Upper lobe of left lung (tissue), 6 donors: ENCODE data around the gene WNT11. TPM values are rescaled to one million over a fixed set of nuclear protein-coding genes. Genes with fewer than 3 reads are reported as not detected.

Experiments
- ATAC-seq, 2 donors: fragments of 200-7000 bp; cut with Tn5 transposase; one replicate each; pipeline ENCODE4 v1.9.1; 2022; ENCODE audit warnings: mild to moderate bottlenecking in 2 of 2, moderate library complexity in 2 of 2; ENCODE audit not compliant: low FRiP score in 2 of 2
- DNase-seq, 2 donors: peaks; one replicate each; pipeline ENCODE4 v3.0.0-alpha.2; 2019 to 2020
- H3K27ac ChIP-seq, 4 donors: fragments of 200-600 bp; sonication (generic); one replicate each; pipeline ENCODE4 v1.5.1; 2016 to 2019
- H3K27me3 ChIP-seq, 4 donors: fragments of 200-600 bp; sonication (generic); one replicate each; pipeline ENCODE4 v1.5.1; 2017 to 2019
- H3K36me3 ChIP-seq, 4 donors: fragments of 200-600 bp; sonication (generic); one replicate each; pipeline ENCODE4 v1.5.1; 2016 to 2019
- H3K4me1 ChIP-seq, 4 donors: fragments of 200-600 bp; sonication (generic); one replicate each; pipeline ENCODE4 v1.5.1; 2018 to 2019
- H3K4me3 ChIP-seq, 4 donors: fragments of 200-600 bp; sonication (generic); one replicate each; pipeline ENCODE4 v1.5.1; 2017 to 2019; ENCODE audit warnings: mild to moderate bottlenecking in 2 of 4, moderate library complexity in 1 of 4
- H3K9me3 ChIP-seq, 4 donors: fragments of 200-600 bp; sonication (generic); one replicate each; pipeline ENCODE4 v1.5.1; 2018 to 2019
- CTCF ChIP-seq, 6 experiments: fragments of 450-650 bp in 4 of 6; fragments of 200-600 bp in 2 of 6; sonication (generic) in 2 of 6; IDR thresholded peaks; one replicate each; pipeline ENCODE4 v1.5.1; 2016 to 2019; ENCODE audit warnings: antibody characterized with exemption in 6 of 6
- EP300 ChIP-seq, 4 donors: sonication (generic); formaldehyde crosslinking; IDR thresholded peaks; one replicate each; pipeline ENCODE4 v1.5.1; 2017; ENCODE audit warnings: antibody characterized with exemption in 4 of 4, control low read depth in 2 of 4
- POLR2A ChIP-seq, 4 donors: fragments of 450-650 bp; IDR thresholded peaks; one replicate each; pipeline ENCODE4 v1.5.1; 2016 to 2017; ENCODE audit warnings: antibody characterized with exemption in 4 of 4, mild to moderate bottlenecking in 2 of 4
- POLR2AphosphoS5 ChIP-seq, 2 donors: sonication (generic); formaldehyde crosslinking; IDR thresholded peaks; one replicate each; pipeline ENCODE4 v1.5.1; 2017; ENCODE audit warnings: antibody characterized with exemption in 2 of 2
- WGBS, 2 donors: methylation state at CpG; one replicate each; pipeline ENCODE4 v1.1.5; 2017 to 2018; 5-methylcytosine and 5-hydroxymethylcytosine counted together
- total RNA-seq, 6 donors: library from RNA; depleted of rRNA in 4 of 6; stranded (reverse); fragments of >200 nt in 4 of 6; gene quantifications; one replicate each; pipeline versions ENCODE4 v1.1.0 to v1.2.1, GENCODE V29; 2016 to 2021
- donor health status: DM: no; HTN: no; CAD: no; lungs with moderate emphysema.
- donor health status: DM: no; HTN: yes; CAD: no; lungs with severe emphysema.

WNT11 gene
- total RNA-seq, 6 donors from 2014 or later: 1.7 to 12.9 (median 4.1) TPM

- H3K27ac ChIP-seq: no peak overlapping the region
- TF ChIP-seq POLR2AphosphoS5 (IDR thresholded peaks at IDR 0.05) (no peak), EP300 (IDR thresholded peaks at IDR 0.05) (no peak), CTCF (IDR thresholded peaks at IDR 0.05) (no peak), POLR2A (IDR thresholded peaks at IDR 0.05) (no peak)
- no peaks in the 10 kb centered on the region for H3K9me3 ChIP-seq
- no peaks in the 10 kb centered on the region for H3K4me1 ChIP-seq
- ATAC-seq: no peak
- no peaks in the 10 kb centered on the region for H3K27me3 ChIP-seq
- 70 to 76% methylated on average over 22 to 23 of the region's 23 CpGs for WGBS, 2 donors
- no peak for DNase-seq
- H3K4me3 ChIP-seq: no peak overlapping the region
- no peaks in the 10 kb centered on the region for H3K36me3 ChIP-seq
These were observed 37.1 kb upstream of the WNT11 start for GRCh38 chr11:76243193-76243956.

GRCh38 chr11:76242004-76242779, 35.9 kb upstream of the WNT11 start:
- H3K4me3 ChIP-seq: no peak overlapping the region
- no peaks in the 10 kb centered on the region for H3K27me3 ChIP-seq
- H3K9me3 ChIP-seq: no peaks in the 10 kb centered on the region
- H3K27ac ChIP-seq: no peak overlapping the region
- TF ChIP-seq POLR2AphosphoS5 (IDR thresholded peaks at IDR 0.05) (no peak), POLR2A (IDR thresholded peaks at IDR 0.05) (no peak), EP300 (IDR thresholded peaks at IDR 0.05) (no peak), CTCF (IDR thresholded peaks at IDR 0.05) (no peak)
- peaks cover 0 to under 1% (median 0%) of the 10 kb centered on the region in 4 donors for H3K4me1 ChIP-seq
- ATAC-seq: no peak
- WGBS, 2 donors: 95 to 96% methylated on average over 8 to 12 of the region's 12 CpGs
- H3K36me3 ChIP-seq: no peaks in the 10 kb centered on the region
- DNase-seq: no peak

GRCh38 chr11:76241243-76242000, 35.1 kb upstream of the WNT11 start:
- WGBS, 2 donors: 47 to 86% methylated on average over 3 to 12 of the region's 17 CpGs
- no peak overlapping the region for H3K4me3 ChIP-seq
- no peak for TF ChIP-seq EP300 (IDR thresholded peaks at IDR 0.05)
- TF ChIP-seq CTCF (IDR thresholded peaks at IDR 0.05): no peak
- no peak for TF ChIP-seq POLR2A (IDR thresholded peaks at IDR 0.05)
- no peak for TF ChIP-seq POLR2AphosphoS5 (IDR thresholded peaks at IDR 0.05)
- no peak for ATAC-seq
- H3K36me3 ChIP-seq: no peaks in the 10 kb centered on the region
- H3K4me1 ChIP-seq: peaks cover 0 to 8% (median 5%) of the 10 kb centered on the region in 4 donors
- no peaks in the 10 kb centered on the region for H3K27me3 ChIP-seq
- no peaks in the 10 kb centered on the region for H3K9me3 ChIP-seq
- DNase-seq: no peak
- no peak overlapping the region for H3K27ac ChIP-seq

GRCh38 chr11:76240666-76241065, 34.4 kb upstream of the WNT11 start:
- 91 to 92% methylated on average over 6 to 7 of the region's 7 CpGs for WGBS, 2 donors
- no peaks in the 10 kb centered on the region for H3K9me3 ChIP-seq
- ATAC-seq: no peak
- H3K4me3 ChIP-seq: no peak overlapping the region
- H3K27me3 ChIP-seq: no peaks in the 10 kb centered on the region
- DNase-seq: no peak
- H3K4me1 ChIP-seq: peaks cover 0 to 15% (median 7%) of the 10 kb centered on the region in 4 donors
- H3K27ac ChIP-seq: no peak overlapping the region
- no peaks in the 10 kb centered on the region for H3K36me3 ChIP-seq
- TF ChIP-seq POLR2AphosphoS5 (IDR thresholded peaks at IDR 0.05): no peak
- TF ChIP-seq EP300 (IDR thresholded peaks at IDR 0.05): no peak
- no peak for TF ChIP-seq CTCF (IDR thresholded peaks at IDR 0.05)
- no peak for TF ChIP-seq POLR2A (IDR thresholded peaks at IDR 0.05)
